LNCAP (cell line): ENCODE data around the gene GZF1.
A peak's percentile ranks its signal among the peaks of the same experiment; 100 is the strongest.

Experiments
- TF ChIP-seq, protein P1 (sequence below): fragments of 450-650 bp; IDR thresholded peaks from 2 replicates; pipeline ENCODE4 v1.5.1; 2017; ENCODE audit warnings: mild to moderate bottlenecking

GZF1 gene

DNA sequence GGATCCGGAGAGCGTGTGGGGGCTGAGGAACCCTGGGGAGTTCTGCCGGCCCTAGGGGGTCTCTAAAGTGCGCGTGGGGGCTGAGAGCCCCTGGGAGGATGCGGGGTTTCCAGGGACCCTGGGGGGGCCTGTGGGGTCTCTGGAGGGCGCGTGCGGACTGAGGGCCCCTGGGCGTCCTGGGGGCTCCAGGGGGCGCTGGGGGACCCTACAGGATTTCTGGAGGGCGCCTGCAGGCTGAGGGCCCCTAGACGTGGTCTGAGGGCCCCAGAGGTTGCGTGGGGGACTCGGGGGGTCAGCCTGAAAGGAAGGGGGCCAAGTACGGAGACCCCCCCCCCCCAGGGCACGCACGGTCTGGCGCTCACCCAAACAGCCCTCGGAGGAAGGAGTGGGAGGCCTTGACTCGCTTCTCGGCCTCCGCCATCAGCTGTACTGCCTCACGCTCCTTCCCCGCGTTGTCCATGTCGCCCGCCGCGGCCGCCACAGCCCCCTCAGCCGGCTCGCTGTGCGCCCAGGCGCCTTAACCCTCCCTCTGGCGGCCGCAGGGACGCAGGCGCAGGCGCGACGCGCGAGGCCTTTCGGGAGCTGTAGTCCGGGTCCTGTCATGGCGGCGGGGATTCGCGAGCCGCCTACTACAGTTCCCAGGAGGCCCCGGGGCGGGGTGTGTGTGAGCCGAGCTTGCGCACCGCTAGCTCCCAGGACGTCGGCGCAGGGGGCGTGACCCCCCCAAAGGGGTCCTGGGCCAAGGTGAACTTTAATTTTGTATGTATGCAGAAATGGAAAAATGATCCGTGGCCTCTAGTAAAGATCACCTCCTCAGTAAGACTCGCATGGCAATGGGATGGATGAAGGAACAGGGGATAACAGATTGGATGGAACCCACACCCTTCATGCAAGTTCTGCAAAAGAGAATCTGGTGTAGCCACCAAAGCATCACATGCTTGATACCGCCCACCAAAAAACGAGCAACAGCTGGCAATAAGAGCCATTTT is 59.3 kb downstream of the GZF1 start, which contains the start of gene NAPB:
NAPB (minus strand) TSS at position 546 of the 989 bp plus-strand sequence; CDS start at position 460, 86 bp downstream.
- TF ChIP-seq, protein P1, sequence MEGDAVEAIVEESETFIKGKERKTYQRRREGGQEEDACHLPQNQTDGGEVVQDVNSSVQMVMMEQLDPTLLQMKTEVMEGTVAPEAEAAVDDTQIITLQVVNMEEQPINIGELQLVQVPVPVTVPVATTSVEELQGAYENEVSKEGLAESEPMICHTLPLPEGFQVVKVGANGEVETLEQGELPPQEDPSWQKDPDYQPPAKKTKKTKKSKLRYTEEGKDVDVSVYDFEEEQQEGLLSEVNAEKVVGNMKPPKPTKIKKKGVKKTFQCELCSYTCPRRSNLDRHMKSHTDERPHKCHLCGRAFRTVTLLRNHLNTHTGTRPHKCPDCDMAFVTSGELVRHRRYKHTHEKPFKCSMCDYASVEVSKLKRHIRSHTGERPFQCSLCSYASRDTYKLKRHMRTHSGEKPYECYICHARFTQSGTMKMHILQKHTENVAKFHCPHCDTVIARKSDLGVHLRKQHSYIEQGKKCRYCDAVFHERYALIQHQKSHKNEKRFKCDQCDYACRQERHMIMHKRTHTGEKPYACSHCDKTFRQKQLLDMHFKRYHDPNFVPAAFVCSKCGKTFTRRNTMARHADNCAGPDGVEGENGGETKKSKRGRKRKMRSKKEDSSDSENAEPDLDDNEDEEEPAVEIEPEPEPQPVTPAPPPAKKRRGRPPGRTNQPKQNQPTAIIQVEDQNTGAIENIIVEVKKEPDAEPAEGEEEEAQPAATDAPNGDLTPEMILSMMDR = peak; percentile 22; the same call in 1 of the 2 replicates
